SK-N-SH (cell line): ENCODE results near the gene EPB41L5. TPM values are rescaled to one million over a fixed set of nuclear protein-coding genes. Genes with fewer than 3 reads are reported as not detected.

Source experiments
- CTCF ChIA-PET: fragments of 300-600, 350-600 bp; formaldehyde crosslinking; extraction: SDS; loops from one replicate; lab custom pipeline; 2021; lab: Yijun Ruan, JAX
- POLR2A ChIA-PET: fragments of 350-600 bp; sonication (Branson Sonifier 250); formaldehyde crosslinking; extraction: SDS; loops from one replicate; lab custom pipeline; 2020; ENCODE audit warnings: antibody characterized with exemption, inconsistent platforms; lab: Yijun Ruan, JAX
- DNase-seq: peaks from one replicate; pipeline ENCODE4 v3.0.0; 2012
- H2AFZ ChIP-seq: fragments of 200-600 bp; sonication (generic); 2 replicates; pipeline ENCODE4 v1.8.1; 2016; ENCODE audit warnings: antibody characterized with exemption, mild to moderate bottlenecking, low read depth
- H3F3A ChIP-seq: fragments of 200-600 bp; sonication (generic); replicated peaks from 2 replicates; pipeline ENCODE3; 2016; ENCODE audit warnings: antibody characterized with exemption, mild to moderate bottlenecking; ENCODE audit not compliant: insufficient read depth
- H3K27ac ChIP-seq, 2 experiments: fragments of 200-500 bp in 1 of 2; fragments of 200-600 bp in 1 of 2; sonication (Bioruptor generic) in 1 of 2; sonication (generic), shearing (Covaris generic) in 1 of 2; 2 replicates each; pipeline versions ENCODE4 v1.5.1 to v1.6.1; 2014 to 2016; ENCODE audit warnings: low read depth in 2 of 2, inconsistent platforms in 1 of 2, low read length in 1 of 2, mild to moderate bottlenecking in 1 of 2, mixed read lengths in 1 of 2
- H3K27me3 ChIP-seq: fragments of 200-600 bp; sonication (generic), shearing (Covaris generic); 2 replicates; pipeline ENCODE4 v1.6.1; 2016; ENCODE audit warnings: mixed run types; ENCODE audit not compliant: insufficient read depth
- H3K36me3 ChIP-seq, 2 experiments: fragments of 200-500 bp in 1 of 2; fragments of 200-600 bp in 1 of 2; sonication (Bioruptor generic) in 1 of 2; sonication (generic) in 1 of 2; replicated peaks in 1 of 2; 2 replicates each; pipeline versions ENCODE3 to v1.5.1; 2014 to 2016; ENCODE audit warnings: low read length in 1 of 2, mild to moderate bottlenecking in 1 of 2; ENCODE audit not compliant: insufficient read depth in 2 of 2, control insufficient read depth in 1 of 2
- H3K4me1 ChIP-seq, 2 experiments: fragments of 200-500 bp in 1 of 2; fragments of 200-600 bp in 1 of 2; sonication (Bioruptor generic) in 1 of 2; sonication (generic), shearing (Covaris generic) in 1 of 2; 2 replicates each; pipeline versions ENCODE4 v1.5.1 to v1.6.1; 2014 to 2016; ENCODE audit warnings: low read depth in 1 of 2, low read length in 1 of 2, mixed run types in 1 of 2; ENCODE audit not compliant: insufficient read depth in 2 of 2, control insufficient read depth in 1 of 2
- H3K4me2 ChIP-seq: fragments of 200-600 bp; sonication (generic), shearing (Covaris generic); 2 replicates; pipeline ENCODE4 v1.6.1; 2017; ENCODE audit warnings: mixed run types
- H3K4me3 ChIP-seq, 2 experiments: fragments of 200-500 bp in 1 of 2; fragments of 200-600 bp in 1 of 2; sonication (Bioruptor generic) in 1 of 2; sonication (generic), shearing (Covaris generic) in 1 of 2; 2 replicates each; pipeline versions ENCODE4 v1.5.1 to v1.8.1; 2014 to 2016; ENCODE audit warnings: low read depth in 2 of 2, inconsistent platforms in 1 of 2, low read length in 1 of 2, mild to moderate bottlenecking in 1 of 2, mixed read lengths in 1 of 2, moderate library complexity in 1 of 2
- H3K79me2 ChIP-seq: fragments of 200-600 bp; sonication (generic); 2 replicates; pipeline ENCODE4 v1.8.1; 2017; ENCODE audit warnings: mild to moderate bottlenecking; ENCODE audit not compliant: insufficient read depth
- H3K9ac ChIP-seq: fragments of 200-600 bp; sonication (generic); 2 replicates; pipeline ENCODE4 v1.6.1; 2017; ENCODE audit warnings: mixed run types
- H3K9me2 ChIP-seq: fragments of 200-600 bp; sonication (generic); 2 replicates; pipeline ENCODE4 v1.6.1; 2017; ENCODE audit warnings: mixed run types
- H3K9me3 ChIP-seq: fragments of 200-600 bp; sonication (generic); 2 replicates; pipeline ENCODE4 v1.6.1; 2017; ENCODE audit warnings: mixed run types, mild to moderate bottlenecking, moderate library complexity
- H4K20me1 ChIP-seq: fragments of 200-600 bp; sonication (generic); 2 replicates; pipeline ENCODE4 v1.6.1; 2017; ENCODE audit warnings: mild to moderate bottlenecking, mixed run types; ENCODE audit not compliant: insufficient read depth
- CHD2 ChIP-seq: fragments of 150-350 bp; IDR thresholded peaks from 2 replicates; pipeline ENCODE4 v1.6.1; 2018; ENCODE audit warnings: low read length; ENCODE audit not compliant: partially characterized antibody
- ELF1 ChIP-seq: IDR thresholded peaks from 2 replicates; pipeline ENCODE4 v1.4.0; 2012
- EP300 ChIP-seq, 2 experiments: IDR thresholded peaks; 2 replicates each; pipeline versions ENCODE4 v1.4.0 to v1.6.1; 2012; ENCODE audit warnings: borderline replicate concordance in 1 of 2, low read depth in 1 of 2, low read length in 1 of 2
- FOXM1 ChIP-seq: IDR thresholded peaks from 2 replicates; pipeline ENCODE4 v1.4.0; 2012; ENCODE audit warnings: low read depth, mild to moderate bottlenecking
- NFIC ChIP-seq: IDR thresholded peaks from 2 replicates; pipeline ENCODE4 v1.4.0; 2012; ENCODE audit warnings: borderline replicate concordance
- POLR2AphosphoS5 ChIP-seq: IDR thresholded peaks from 2 replicates; pipeline ENCODE4 v1.6.1; 2012; ENCODE audit warnings: low read depth, low read length
- RAD21 ChIP-seq: IDR thresholded peaks from 2 replicates; pipeline ENCODE4 v1.6.1; 2012; ENCODE audit warnings: mild to moderate bottlenecking, low read length
- RCOR1 ChIP-seq: fragments of 150-350 bp; IDR thresholded peaks from 2 replicates; pipeline ENCODE4 v1.6.1; 2017; ENCODE audit warnings: antibody characterized with exemption, low read length
- RFX5 ChIP-seq: IDR thresholded peaks from 2 replicates; pipeline ENCODE4 v1.6.1; 2012; ENCODE audit warnings: mild to moderate bottlenecking, improper control_type of control experiment, low read length
- RXRA ChIP-seq: IDR thresholded peaks from 2 replicates; pipeline ENCODE4 v1.4.0; 2012; ENCODE audit warnings: low read depth, mild to moderate bottlenecking, borderline replicate concordance
- TAF1 ChIP-seq: IDR thresholded peaks from 2 replicates; pipeline ENCODE4 v1.6.1; 2012; ENCODE audit warnings: low read depth, mild to moderate bottlenecking, low read length, moderate library complexity, borderline replicate concordance
- TCF12 ChIP-seq: IDR thresholded peaks from 2 replicates; pipeline ENCODE4 v1.4.0; 2012
- WGBS: methylation state at CpG from one replicate; pipeline ENCODE4 v1.1.6; 2017; ENCODE audit warnings: low lambda C conversion rate; 5-methylcytosine and 5-hydroxymethylcytosine counted together
- polyA plus RNA-seq, 3 experiments: library from polyadenylated mRNA; depleted of rRNA; stranded (reverse); fragments of >200 nt; gene quantifications; 2 replicates each; pipeline ENCODE4 v1.2.3, GENCODE V29; 2012
- TF ChIP-seq, protein P1 (sequence below): IDR thresholded peaks from 2 replicates; pipeline ENCODE4; 2012
- TF ChIP-seq, protein P2 (sequence below): IDR thresholded peaks from 2 replicates; pipeline ENCODE4 v1.4.0; 2012; ENCODE audit warnings: low read depth, borderline replicate concordance
- TF ChIP-seq, protein P3 (sequence below): IDR thresholded peaks from 2 replicates; pipeline ENCODE4 v1.6.1; 2012; ENCODE audit warnings: mild to moderate bottlenecking, low read depth, low read length, moderate library complexity
- TF ChIP-seq, protein P4 (sequence below): fragments of 150-350 bp; IDR thresholded peaks from 2 replicates; pipeline ENCODE4 v1.6.1; 2017; ENCODE audit warnings: antibody characterized with exemption, low read length, low read depth, borderline replicate concordance
- TF ChIP-seq, protein P5 (sequence below): IDR thresholded peaks from 2 replicates; pipeline ENCODE4 v1.4.0; 2012; ENCODE audit warnings: low read depth, borderline replicate concordance
- TF ChIP-seq, protein P6 (sequence below): fragments of 200-600 bp; sonication (generic); IDR thresholded peaks from 2 replicates; pipeline ENCODE4 v1.6.1; 2017; ENCODE audit warnings: antibody characterized with exemption, mild to moderate bottlenecking, moderate library complexity

The EPB41L5 gene
- polyA plus RNA-seq, 1 of the 3 experiments (the other 2 are of a cell fraction): 5.3 TPM

DNA sequence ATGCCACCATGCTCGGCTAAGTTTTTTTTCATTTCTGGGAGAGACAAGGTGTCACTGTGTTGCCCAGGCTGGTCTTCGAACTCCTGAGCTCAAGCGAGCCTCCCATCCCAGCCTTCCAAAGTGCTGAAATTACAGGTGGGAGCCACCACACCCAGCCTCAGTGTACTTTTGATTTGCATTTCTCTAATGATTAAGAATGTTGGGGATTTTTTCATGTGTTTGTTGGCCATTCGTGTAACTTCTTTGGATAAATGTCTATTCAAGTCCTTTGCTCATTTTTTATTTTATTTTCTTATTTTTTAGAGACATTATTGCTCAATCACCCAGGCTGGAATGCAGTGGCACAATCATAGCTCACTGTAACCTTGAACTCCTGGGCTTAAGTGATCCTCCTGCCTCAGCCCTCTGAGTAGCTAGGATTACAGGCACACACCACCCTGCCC lies 137.2 kb downstream of the EPB41L5 start:
- Histone ChIP-seq H4K20me1 (no peaks in the 10 kb centered on the region), H3K27me3 (no peaks in the 10 kb centered on the region), H3K4me3 (no peak overlapping the region), H3F3A (peaks cover 4% of the 10 kb centered on the region), H3K9me3 (peaks cover 7% of the 10 kb centered on the region; the same call in 1 of the 2 replicates), H3K4me2 (no peak overlapping the region), H3K27ac (no peak overlapping the region), H3K9ac (no peak overlapping the region), H3K4me1 (no peaks in the 10 kb centered on the region), H3K9me2 (no peaks in the 10 kb centered on the region), H3K79me2 (no peaks in the 10 kb centered on the region), H3K36me3 (peaks cover 15 to 21% of the 10 kb centered on the region in 2 experiments), H2AFZ (no peak overlapping the region)
- 91% methylated on average over 4 of the region's 4 CpGs for WGBS
- ChIA-PET CTCF (no interaction called here), POLR2A (no interaction called here)
- TF ChIP-seq, protein P1, sequence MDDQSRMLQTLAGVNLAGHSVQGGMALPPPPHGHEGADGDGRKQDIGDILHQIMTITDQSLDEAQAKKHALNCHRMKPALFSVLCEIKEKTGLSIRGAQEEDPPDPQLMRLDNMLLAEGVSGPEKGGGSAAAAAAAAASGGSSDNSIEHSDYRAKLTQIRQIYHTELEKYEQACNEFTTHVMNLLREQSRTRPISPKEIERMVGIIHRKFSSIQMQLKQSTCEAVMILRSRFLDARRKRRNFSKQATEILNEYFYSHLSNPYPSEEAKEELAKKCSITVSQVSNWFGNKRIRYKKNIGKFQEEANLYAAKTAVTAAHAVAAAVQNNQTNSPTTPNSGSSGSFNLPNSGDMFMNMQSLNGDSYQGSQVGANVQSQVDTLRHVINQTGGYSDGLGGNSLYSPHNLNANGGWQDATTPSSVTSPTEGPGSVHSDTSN: no peak
- no peak for TF ChIP-seq CHD2
- no peak for TF ChIP-seq EP300 (IDR thresholded peaks at IDR 0.05; ENCODE audit: borderline replicate concordance in 1 of 2, low read depth in 1 of 2, low read length in 1 of 2)
- no peak for TF ChIP-seq RAD21
- TF ChIP-seq, protein P2, sequence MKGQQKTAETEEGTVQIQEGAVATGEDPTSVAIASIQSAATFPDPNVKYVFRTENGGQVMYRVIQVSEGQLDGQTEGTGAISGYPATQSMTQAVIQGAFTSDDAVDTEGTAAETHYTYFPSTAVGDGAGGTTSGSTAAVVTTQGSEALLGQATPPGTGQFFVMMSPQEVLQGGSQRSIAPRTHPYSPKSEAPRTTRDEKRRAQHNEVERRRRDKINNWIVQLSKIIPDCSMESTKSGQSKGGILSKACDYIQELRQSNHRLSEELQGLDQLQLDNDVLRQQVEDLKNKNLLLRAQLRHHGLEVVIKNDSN: no peak
- TF ChIP-seq, protein P3, sequence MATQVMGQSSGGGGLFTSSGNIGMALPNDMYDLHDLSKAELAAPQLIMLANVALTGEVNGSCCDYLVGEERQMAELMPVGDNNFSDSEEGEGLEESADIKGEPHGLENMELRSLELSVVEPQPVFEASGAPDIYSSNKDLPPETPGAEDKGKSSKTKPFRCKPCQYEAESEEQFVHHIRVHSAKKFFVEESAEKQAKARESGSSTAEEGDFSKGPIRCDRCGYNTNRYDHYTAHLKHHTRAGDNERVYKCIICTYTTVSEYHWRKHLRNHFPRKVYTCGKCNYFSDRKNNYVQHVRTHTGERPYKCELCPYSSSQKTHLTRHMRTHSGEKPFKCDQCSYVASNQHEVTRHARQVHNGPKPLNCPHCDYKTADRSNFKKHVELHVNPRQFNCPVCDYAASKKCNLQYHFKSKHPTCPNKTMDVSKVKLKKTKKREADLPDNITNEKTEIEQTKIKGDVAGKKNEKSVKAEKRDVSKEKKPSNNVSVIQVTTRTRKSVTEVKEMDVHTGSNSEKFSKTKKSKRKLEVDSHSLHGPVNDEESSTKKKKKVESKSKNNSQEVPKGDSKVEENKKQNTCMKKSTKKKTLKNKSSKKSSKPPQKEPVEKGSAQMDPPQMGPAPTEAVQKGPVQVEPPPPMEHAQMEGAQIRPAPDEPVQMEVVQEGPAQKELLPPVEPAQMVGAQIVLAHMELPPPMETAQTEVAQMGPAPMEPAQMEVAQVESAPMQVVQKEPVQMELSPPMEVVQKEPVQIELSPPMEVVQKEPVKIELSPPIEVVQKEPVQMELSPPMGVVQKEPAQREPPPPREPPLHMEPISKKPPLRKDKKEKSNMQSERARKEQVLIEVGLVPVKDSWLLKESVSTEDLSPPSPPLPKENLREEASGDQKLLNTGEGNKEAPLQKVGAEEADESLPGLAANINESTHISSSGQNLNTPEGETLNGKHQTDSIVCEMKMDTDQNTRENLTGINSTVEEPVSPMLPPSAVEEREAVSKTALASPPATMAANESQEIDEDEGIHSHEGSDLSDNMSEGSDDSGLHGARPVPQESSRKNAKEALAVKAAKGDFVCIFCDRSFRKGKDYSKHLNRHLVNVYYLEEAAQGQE: no peak
- no peak for TF ChIP-seq FOXM1
- no peak for TF ChIP-seq ELF1
- no peak for TF ChIP-seq POLR2AphosphoS5
- no peak for TF ChIP-seq RFX5
- TF ChIP-seq NFIC: no peak
- TF ChIP-seq, protein P4, sequence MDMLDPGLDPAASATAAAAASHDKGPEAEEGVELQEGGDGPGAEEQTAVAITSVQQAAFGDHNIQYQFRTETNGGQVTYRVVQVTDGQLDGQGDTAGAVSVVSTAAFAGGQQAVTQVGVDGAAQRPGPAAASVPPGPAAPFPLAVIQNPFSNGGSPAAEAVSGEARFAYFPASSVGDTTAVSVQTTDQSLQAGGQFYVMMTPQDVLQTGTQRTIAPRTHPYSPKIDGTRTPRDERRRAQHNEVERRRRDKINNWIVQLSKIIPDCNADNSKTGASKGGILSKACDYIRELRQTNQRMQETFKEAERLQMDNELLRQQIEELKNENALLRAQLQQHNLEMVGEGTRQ: no peak
- no peak for TF ChIP-seq RCOR1
- TF ChIP-seq TCF12: no peak
- no peak for TF ChIP-seq RXRA
- TF ChIP-seq, protein P5, sequence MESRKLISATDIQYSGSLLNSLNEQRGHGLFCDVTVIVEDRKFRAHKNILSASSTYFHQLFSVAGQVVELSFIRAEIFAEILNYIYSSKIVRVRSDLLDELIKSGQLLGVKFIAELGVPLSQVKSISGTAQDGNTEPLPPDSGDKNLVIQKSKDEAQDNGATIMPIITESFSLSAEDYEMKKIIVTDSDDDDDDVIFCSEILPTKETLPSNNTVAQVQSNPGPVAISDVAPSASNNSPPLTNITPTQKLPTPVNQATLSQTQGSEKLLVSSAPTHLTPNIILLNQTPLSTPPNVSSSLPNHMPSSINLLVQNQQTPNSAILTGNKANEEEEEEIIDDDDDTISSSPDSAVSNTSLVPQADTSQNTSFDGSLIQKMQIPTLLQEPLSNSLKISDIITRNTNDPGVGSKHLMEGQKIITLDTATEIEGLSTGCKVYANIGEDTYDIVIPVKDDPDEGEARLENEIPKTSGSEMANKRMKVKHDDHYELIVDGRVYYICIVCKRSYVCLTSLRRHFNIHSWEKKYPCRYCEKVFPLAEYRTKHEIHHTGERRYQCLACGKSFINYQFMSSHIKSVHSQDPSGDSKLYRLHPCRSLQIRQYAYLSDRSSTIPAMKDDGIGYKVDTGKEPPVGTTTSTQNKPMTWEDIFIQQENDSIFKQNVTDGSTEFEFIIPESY: no peak
- TF ChIP-seq, protein P6, sequence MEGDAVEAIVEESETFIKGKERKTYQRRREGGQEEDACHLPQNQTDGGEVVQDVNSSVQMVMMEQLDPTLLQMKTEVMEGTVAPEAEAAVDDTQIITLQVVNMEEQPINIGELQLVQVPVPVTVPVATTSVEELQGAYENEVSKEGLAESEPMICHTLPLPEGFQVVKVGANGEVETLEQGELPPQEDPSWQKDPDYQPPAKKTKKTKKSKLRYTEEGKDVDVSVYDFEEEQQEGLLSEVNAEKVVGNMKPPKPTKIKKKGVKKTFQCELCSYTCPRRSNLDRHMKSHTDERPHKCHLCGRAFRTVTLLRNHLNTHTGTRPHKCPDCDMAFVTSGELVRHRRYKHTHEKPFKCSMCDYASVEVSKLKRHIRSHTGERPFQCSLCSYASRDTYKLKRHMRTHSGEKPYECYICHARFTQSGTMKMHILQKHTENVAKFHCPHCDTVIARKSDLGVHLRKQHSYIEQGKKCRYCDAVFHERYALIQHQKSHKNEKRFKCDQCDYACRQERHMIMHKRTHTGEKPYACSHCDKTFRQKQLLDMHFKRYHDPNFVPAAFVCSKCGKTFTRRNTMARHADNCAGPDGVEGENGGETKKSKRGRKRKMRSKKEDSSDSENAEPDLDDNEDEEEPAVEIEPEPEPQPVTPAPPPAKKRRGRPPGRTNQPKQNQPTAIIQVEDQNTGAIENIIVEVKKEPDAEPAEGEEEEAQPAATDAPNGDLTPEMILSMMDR: no peak
- TF ChIP-seq TAF1: no peak
- no peak for DNase-seq
